Esophagus muscularis mucosa (tissue), 4 donors: ENCODE measurements around the gene MLLT11. TPM values are rescaled to one million over a fixed set of nuclear protein-coding genes. Genes with fewer than 3 reads are reported as not detected.

Experiments used
- DNase-seq: peaks from one replicate; pipeline ENCODE4 v3.0.0-alpha.2; 2017; ENCODE audit errors: extremely low spot score
- H3K27ac ChIP-seq, 4 donors: fragments of 200-600 bp; sonication (generic); replicated peaks in 1 of 4; 1 replicate in 3 of 4; 2 replicates in 1 of 4; pipeline ENCODE4 v1.5.1; 2016 to 2019; ENCODE audit warnings: mild to moderate bottlenecking in 1 of 4
- H3K27me3 ChIP-seq, 4 donors: fragments of 200-600 bp; sonication (generic); one replicate each; pipeline versions ENCODE4 v1.5.1 to v1.6.0; 2016 to 2019
- H3K36me3 ChIP-seq, 4 donors: fragments of 200-600 bp; sonication (generic); one replicate each; pipeline ENCODE4 v1.5.1; 2016 to 2019
- H3K4me1 ChIP-seq, 4 donors: fragments of 200-600 bp; sonication (generic); one replicate each; pipeline ENCODE4 v1.5.1; 2016 to 2019
- H3K4me3 ChIP-seq, 4 donors: fragments of 200-600 bp; sonication (generic); 1 replicate in 2 of 4; 2 replicates in 2 of 4; pipeline ENCODE4 v1.5.1; 2016 to 2019; ENCODE audit warnings: mild to moderate bottlenecking in 4 of 4, moderate library complexity in 1 of 4
- H3K9me3 ChIP-seq, 4 donors: fragments of 200-600 bp; sonication (generic); 1 replicate in 3 of 4; 2 replicates in 1 of 4; pipeline ENCODE4 v1.5.1; 2016 to 2019
- EP300 ChIP-seq: sonication (generic); formaldehyde crosslinking; IDR thresholded peaks from one replicate; pipeline ENCODE4 v1.6.1; 2017; ENCODE audit warnings: antibody characterized with exemption
- POLR2A ChIP-seq: fragments of 450-650 bp; IDR thresholded peaks from one replicate; pipeline ENCODE4 v1.6.1; 2017; ENCODE audit warnings: antibody characterized with exemption, moderate library complexity, mild to moderate bottlenecking, low read depth
- POLR2AphosphoS5 ChIP-seq, 2 donors: sonication (generic); formaldehyde crosslinking; IDR thresholded peaks; one replicate each; pipeline ENCODE4 v1.6.1; 2017; ENCODE audit warnings: antibody characterized with exemption in 2 of 2
- WGBS: methylation state at CpG from one replicate; pipeline ENCODE4 v1.1.5; 2018; 5-methylcytosine and 5-hydroxymethylcytosine counted together
- intact Hi-C: fragments of 100-400 bp; cut with DNase I; formaldehyde crosslinking; loops from one replicate; pipeline ENCODE4 v1.15.1; 2023
- total RNA-seq, 4 donors: library from RNA; depleted of rRNA; stranded (reverse); fragments of >200 nt; gene quantifications; one replicate each; pipeline versions ENCODE4 v1.1.0 to v1.2.1, GENCODE V29; 2016
- TF ChIP-seq, protein P1 (sequence below), 3 experiments: fragments of 200-600 bp in 2 of 3; fragments of 450-650 bp in 1 of 3; sonication (generic) in 2 of 3; IDR thresholded peaks; one replicate each; pipeline ENCODE4 v1.5.1; 2017 to 2019; ENCODE audit warnings: antibody characterized with exemption in 3 of 3, mild to moderate bottlenecking in 2 of 3, moderate library complexity in 1 of 3

MLLT11 gene
- total RNA-seq, 4 donors from 2014 or later: 0.78 to 1.7 (median 1.2) TPM

- 0% methylated on average over 3 of the region's 48 CpGs for WGBS
- H3K27me3 ChIP-seq: no peaks in the 10 kb centered on the region
- intact Hi-C loops: no loop called here
- TF ChIP-seq EP300 (no peak), POLR2AphosphoS5 (IDR thresholded peaks at IDR 0.05) (peak; percentile 48 to 51), POLR2A (no peak)
- TF ChIP-seq, protein P1, sequence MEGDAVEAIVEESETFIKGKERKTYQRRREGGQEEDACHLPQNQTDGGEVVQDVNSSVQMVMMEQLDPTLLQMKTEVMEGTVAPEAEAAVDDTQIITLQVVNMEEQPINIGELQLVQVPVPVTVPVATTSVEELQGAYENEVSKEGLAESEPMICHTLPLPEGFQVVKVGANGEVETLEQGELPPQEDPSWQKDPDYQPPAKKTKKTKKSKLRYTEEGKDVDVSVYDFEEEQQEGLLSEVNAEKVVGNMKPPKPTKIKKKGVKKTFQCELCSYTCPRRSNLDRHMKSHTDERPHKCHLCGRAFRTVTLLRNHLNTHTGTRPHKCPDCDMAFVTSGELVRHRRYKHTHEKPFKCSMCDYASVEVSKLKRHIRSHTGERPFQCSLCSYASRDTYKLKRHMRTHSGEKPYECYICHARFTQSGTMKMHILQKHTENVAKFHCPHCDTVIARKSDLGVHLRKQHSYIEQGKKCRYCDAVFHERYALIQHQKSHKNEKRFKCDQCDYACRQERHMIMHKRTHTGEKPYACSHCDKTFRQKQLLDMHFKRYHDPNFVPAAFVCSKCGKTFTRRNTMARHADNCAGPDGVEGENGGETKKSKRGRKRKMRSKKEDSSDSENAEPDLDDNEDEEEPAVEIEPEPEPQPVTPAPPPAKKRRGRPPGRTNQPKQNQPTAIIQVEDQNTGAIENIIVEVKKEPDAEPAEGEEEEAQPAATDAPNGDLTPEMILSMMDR (IDR thresholded peaks at IDR 0.05): peak in 1 of 3 experiments; percentile 52
- H3K9me3 ChIP-seq: no peaks in the 10 kb centered on the region
- H3K4me1 ChIP-seq: peaks cover 19 to 32% (median 27%) of the 10 kb centered on the region in 4 donors
- H3K4me3 ChIP-seq: peak overlapping the region; percentile 65 to 80 (median 74)
- no peak for DNase-seq
- H3K27ac ChIP-seq: peak overlapping the region; percentile 84 to 94 (median 88)
- peaks cover 11 to 23% (median 18%) of the 10 kb centered on the region in 4 donors for H3K36me3 ChIP-seq
Measured at GRCh38 chr1:151047925-151048644, 12.1 kb upstream of the MLLT11 start.

DNA sequence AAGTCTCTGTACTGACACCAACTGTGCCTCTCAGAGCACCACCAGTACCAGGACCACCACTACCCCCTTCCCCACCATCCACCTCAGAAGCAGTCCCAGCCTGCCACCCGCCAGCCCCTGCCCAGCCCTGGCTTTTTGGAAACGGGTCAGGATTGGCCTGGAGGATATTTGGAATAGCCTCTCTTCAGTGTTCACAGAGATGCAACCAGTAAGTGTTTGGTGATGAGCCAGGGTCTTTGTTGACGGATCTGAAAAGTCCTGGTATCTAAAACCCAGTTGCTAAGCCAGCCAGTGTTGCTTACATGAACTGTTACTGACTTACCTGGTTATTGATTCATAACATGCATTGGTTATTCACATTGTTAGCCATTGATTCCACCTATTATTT is 11.6 kb upstream of the MLLT11 start:
- TF ChIP-seq EP300 (no peak), POLR2A (no peak), POLR2AphosphoS5 (IDR thresholded peaks at IDR 0.05) (peak in 1 of 2 donors; percentile 18)
- TF ChIP-seq, protein P1 (IDR thresholded peaks at IDR 0.05): peak in 2 of 3 experiments; percentile 44 to 53
- H3K27ac ChIP-seq: peak overlapping the region; percentile 84 to 94 (median 88)
- intact Hi-C loops: no loop called here
- WGBS: 15% methylated on average over 3 of the region's 3 CpGs
- H3K36me3 ChIP-seq: peaks cover 16 to 24% (median 24%) of the 10 kb centered on the region in 4 donors
- no peak for DNase-seq
- H3K4me1 ChIP-seq: peaks cover 19 to 32% (median 27%) of the 10 kb centered on the region in 4 donors
- peak overlapping the region; percentile 65 to 80 (median 74) for H3K4me3 ChIP-seq
- no peaks in the 10 kb centered on the region for H3K9me3 ChIP-seq
- H3K27me3 ChIP-seq: no peaks in the 10 kb centered on the region

DNA sequence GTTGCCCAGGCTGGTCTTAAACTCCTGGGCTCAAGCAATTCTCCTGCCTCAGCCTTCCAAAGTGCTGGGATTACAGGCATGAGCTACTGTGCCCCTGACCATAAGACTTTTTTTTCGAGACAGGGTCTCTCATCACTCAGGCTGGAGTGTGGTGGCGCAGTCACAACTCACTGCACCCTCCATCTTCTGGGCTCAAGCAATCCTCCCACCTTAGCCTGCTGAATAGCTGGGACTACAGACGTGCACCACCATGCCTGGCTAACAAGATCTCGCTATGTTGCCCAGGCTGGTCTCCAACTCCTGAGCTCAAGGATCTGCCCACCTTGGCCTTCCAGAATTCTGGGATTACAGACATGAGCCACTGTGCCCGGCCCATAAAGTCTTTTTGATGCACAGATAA is 10.7 kb upstream of the MLLT11 start:
- DNase-seq: no peak
- no peaks in the 10 kb centered on the region for H3K27me3 ChIP-seq
- intact Hi-C loops: no loop called here
- H3K36me3 ChIP-seq: peaks cover 25 to 32% (median 31%) of the 10 kb centered on the region in 4 donors
- TF ChIP-seq POLR2AphosphoS5 (IDR thresholded peaks at IDR 0.05) (peak in 1 of 2 donors; percentile 21), EP300 (no peak), POLR2A (no peak)
- TF ChIP-seq, protein P1 (IDR thresholded peaks at IDR 0.05): no peak
- peak overlapping the region in 1 of 4 donors; percentile 91 for H3K27ac ChIP-seq
- H3K4me3 ChIP-seq: no peak overlapping the region
- peaks cover 19 to 32% (median 27%) of the 10 kb centered on the region in 4 donors for H3K4me1 ChIP-seq
- no peaks in the 10 kb centered on the region for H3K9me3 ChIP-seq
- 94% methylated on average over 5 of the region's 5 CpGs for WGBS

- TF ChIP-seq, protein P1 (IDR thresholded peaks at IDR 0.05): no peak
- TF ChIP-seq POLR2A (no peak), EP300 (no peak), POLR2AphosphoS5 (IDR thresholded peaks at IDR 0.05) (no peak)
- H3K4me3 ChIP-seq: no peak overlapping the region
- no peak overlapping the region for H3K27ac ChIP-seq
- H3K9me3 ChIP-seq: no peaks in the 10 kb centered on the region
- 88% methylated on average over 2 of the region's 2 CpGs for WGBS
- peaks cover 30 to 39% (median 38%) of the 10 kb centered on the region in 4 donors for H3K36me3 ChIP-seq
- peaks cover 20 to 33% (median 29%) of the 10 kb centered on the region in 4 donors for H3K4me1 ChIP-seq
- intact Hi-C loops: no loop called here
- no peak for DNase-seq
- H3K27me3 ChIP-seq: no peaks in the 10 kb centered on the region
Measured at GRCh38 chr1:151050051-151050688, 10.0 kb upstream of the MLLT11 start.
